K562 (cell line): ENCODE results near the gene MICALL2. TPM values are rescaled to one million over a fixed set of nuclear protein-coding genes. Genes with fewer than 3 reads are reported as not detected.

ENCODE experiments used
- ATAC-seq: fragments of 200-7000 bp; cut with Tn5 transposase; 3 replicates; pipeline ENCODE4 v1.9.1; 2020; ENCODE audit warnings: moderate library complexity
- BruUV-seq: library from RNA; stranded (reverse); fragments of 400-500 nt; replicated peaks from 2 replicates; lab custom pipeline; 2021; lab: Mats Ljungman, UMichigan
- CTCF ChIA-PET: fragments of 300-600 bp; formaldehyde crosslinking; extraction: SDS; loops from one replicate; lab custom pipeline; 2021; ENCODE audit warnings: low intra/inter-chr PET ratio; lab: Yijun Ruan, JAX
- POLR2A ChIA-PET: fragments of 300-600, 350-650 bp; sonication (Branson Sonifier 250); formaldehyde crosslinking; extraction: SDS; loops from one replicate; lab custom pipeline; 2021; ENCODE audit warnings: antibody characterized with exemption, inconsistent platforms; lab: Yijun Ruan, JAX
- DNase-seq, 4 experiments: peaks; one replicate each; pipeline versions ENCODE4 v3.0.0 to v3.0.0-alpha.2; 2011 to 2018; ENCODE audit warnings: low spot score in 3 of 4, mixed read lengths in 3 of 4; ENCODE audit errors: extremely low read depth in 1 of 4
- FAIRE-seq: peaks from 2 replicates; lab custom pipeline; 2011; peaks lifted over from hg19 to GRCh38; lab: Jason Lieb, UNC
- H2AFZ ChIP-seq: 2 replicates; pipeline ENCODE4 v1.6.0; 2011; ENCODE audit warnings: low read depth, low read length, control low read depth, inconsistent platforms
- H3K27ac ChIP-seq: fragments of 200-600 bp; 3 replicates; pipeline ENCODE4 v1.8.0; 2011; ENCODE audit warnings: low read depth, mild to moderate bottlenecking, control low read depth, inconsistent platforms, low read length, moderate library complexity, mixed read lengths; ENCODE audit errors: extremely low read depth
- H3K27me3 ChIP-seq, 2 experiments: fragments of 300-600 bp in 1 of 2; 2 replicates in 1 of 2; 3 replicates in 1 of 2; pipeline versions ENCODE4 v1.6.0 to v1.8.0; 2011; ENCODE audit warnings: inconsistent platforms in 2 of 2, low read length in 2 of 2, mild to moderate bottlenecking in 1 of 2, mixed read lengths in 1 of 2, moderate library complexity in 1 of 2; ENCODE audit not compliant: control insufficient read depth in 2 of 2, insufficient read depth in 2 of 2
- H3K36me3 ChIP-seq: fragments of 300-600 bp; 3 replicates; pipeline ENCODE4 v1.8.0; 2011; ENCODE audit warnings: mild to moderate bottlenecking, low read length, inconsistent platforms; ENCODE audit not compliant: control insufficient read depth, insufficient read depth
- H3K4me1 ChIP-seq, 2 experiments: fragments of 200-600 bp in 1 of 2; replicated peaks in 1 of 2; 2 replicates in 1 of 2; 3 replicates in 1 of 2; pipeline versions ENCODE4 v1.5.1 to v1.8.0; 2011; ENCODE audit warnings: inconsistent platforms in 2 of 2, low read length in 2 of 2, mild to moderate bottlenecking in 1 of 2, mixed read lengths in 1 of 2, moderate library complexity in 1 of 2; ENCODE audit not compliant: control insufficient read depth in 2 of 2, insufficient read depth in 2 of 2
- H3K4me2 ChIP-seq: 2 replicates; pipeline ENCODE4 v1.6.1; 2011; ENCODE audit warnings: low read length, control low read depth, inconsistent platforms, mixed read lengths; ENCODE audit not compliant: insufficient read depth
- H3K4me3 ChIP-seq: fragments of 200-600 bp; sonication (generic), shearing (Covaris generic); 2 replicates; pipeline ENCODE4 v1.5.1; 2016; ENCODE audit warnings: control low read depth, inconsistent platforms
- H3K79me2 ChIP-seq: fragments of 200-600 bp; 3 replicates; pipeline ENCODE4 v1.8.0; 2011; ENCODE audit warnings: low read length, inconsistent platforms; ENCODE audit not compliant: control insufficient read depth, insufficient read depth
- H3K9ac ChIP-seq, 2 experiments: 2 replicates each; pipeline versions ENCODE4 v1.6.0 to v1.6.1; 2011; ENCODE audit warnings: low read depth in 2 of 2, low read length in 2 of 2, control low read depth in 1 of 2, inconsistent platforms in 1 of 2, mild to moderate bottlenecking in 1 of 2, mixed read lengths in 1 of 2; ENCODE audit not compliant: insufficient read depth in 1 of 2
- H3K9me1 ChIP-seq: one replicate; pipeline ENCODE4 v1.6.0; 2011; ENCODE audit warnings: inconsistent platforms, mild to moderate bottlenecking, low read length, moderate library complexity; ENCODE audit not compliant: control insufficient read depth, insufficient read depth
- H3K9me3 ChIP-seq: replicated peaks from 2 replicates; pipeline ENCODE4 v1.5.1; 2011; ENCODE audit warnings: low read depth, low read length, inconsistent platforms; ENCODE audit not compliant: control insufficient read depth, insufficient read depth
- H4K20me1 ChIP-seq: replicated peaks from 2 replicates; pipeline ENCODE4 v1.6.1; 2011; ENCODE audit warnings: low read length, inconsistent platforms, mixed read lengths; ENCODE audit not compliant: control insufficient read depth, insufficient read depth
- AFF4 ChIP-seq: sonication (generic); formaldehyde crosslinking; IDR thresholded peaks from 2 replicates; pipeline ENCODE4 v1.8.0; 2023; ENCODE audit warnings: mild to moderate bottlenecking, missing genetic modification reagents
- CXXC5 ChIP-seq: fragments of 250-450 bp; sonication (Bioruptor Pico); IDR thresholded peaks from 2 replicates; pipeline ENCODE4 v1.8.0; 2022; ENCODE audit warnings: inconsistent platforms, mild to moderate bottlenecking, moderate library complexity
- DACH1 ChIP-seq: fragments of 450-650 bp; IDR thresholded peaks from 2 replicates; pipeline ENCODE4 v1.6.1; 2018; ENCODE audit not compliant: partially characterized antibody
- ETV5 ChIP-seq: sonication (generic); formaldehyde crosslinking; IDR thresholded peaks from 2 replicates; pipeline ENCODE4 v1.4.0; 2020; ENCODE audit warnings: low read depth, mild to moderate bottlenecking, missing genetic modification reagents
- FOXK2 ChIP-seq, 2 experiments: fragments of 450-650 bp; IDR thresholded peaks in 1 of 2; conservative IDR thresholded peaks in 1 of 2; 2 replicates each; pipeline ENCODE4 v1.6.1; 2016; ENCODE audit warnings: low read depth in 2 of 2, mild to moderate bottlenecking in 1 of 2
- POLR2G ChIP-seq: fragments of 200-400 bp; formaldehyde crosslinking; IDR thresholded peaks from 2 replicates; pipeline ENCODE4 v1.6.1; 2017; ENCODE audit warnings: low read depth, mild to moderate bottlenecking, antibody characterized with exemption, low read length, moderate library complexity
- RBFOX2 ChIP-seq: fragments of 200-400 bp; formaldehyde crosslinking; IDR thresholded peaks from 2 replicates; pipeline ENCODE4 v1.6.1; 2017; ENCODE audit warnings: low read depth, mild to moderate bottlenecking, low read length, moderate library complexity
- SLC30A9 ChIP-seq: fragments of 250-450 bp; sonication (Bioruptor Pico); IDR thresholded peaks from 2 replicates; pipeline ENCODE4 v1.8.0; 2022; ENCODE audit warnings: mild to moderate bottlenecking, moderate library complexity
- ZBTB33 ChIP-seq: sonication (generic); formaldehyde crosslinking; IDR thresholded peaks from 2 replicates; pipeline ENCODE4 v1.8.1; 2023; ENCODE audit warnings: mild to moderate bottlenecking, missing genetic modification reagents
- ZNF224 ChIP-seq: sonication (generic); formaldehyde crosslinking; IDR thresholded peaks from 2 replicates; pipeline ENCODE4 v1.8.0; 2022; ENCODE audit warnings: mild to moderate bottlenecking, missing genetic modification reagents
- ZNF507 ChIP-seq: conservative IDR thresholded peaks from 2 replicates; pipeline ENCODE4 v1.6.1; 2017; ENCODE audit warnings: missing genetic modification characterization, missing compliant biosample characterization
- WGBS: fragments of 100-300 bp; shearing (Covaris generic); methylation state at CpG from one replicate; pipeline ENCODE4 v1.1.6; 2016; ENCODE audit warnings: low coverage, mixed read lengths; ENCODE audit not compliant: insufficient coverage; ENCODE audit errors: missing lambda C conversion rate; 5-methylcytosine and 5-hydroxymethylcytosine counted together
- in situ Hi-C: fragments of 300-500 bp; cut with MboI; formaldehyde crosslinking; loops from 4 replicates; pipeline ENCODE4 v1.15.0; 2018; ENCODE audit warnings: inconsistent platforms, mixed read lengths
- intact Hi-C: fragments of 100-400 bp; cut with micrococcal nuclease; formaldehyde crosslinking; loops from 2 replicates; pipeline ENCODE4 v1.14.2; 2022
- polyA plus RNA-seq, 8 experiments: library from polyadenylated mRNA; depleted of rRNA in 4 of 8; stranded (reverse) in 5 of 8; unstranded in 3 of 8; fragments of >200 nt; fragmentation: Nextera tagmentation in 2 of 8; fragmentation: Illumina TruSeq in 1 of 8; extraction: Ambion mirVana in 2 of 8; extraction: Trizol in 1 of 8; gene quantifications; 2 replicates each; pipeline versions ENCODE4 v1.2.1 to v1.2.3, GENCODE V29; 2011 to 2014; ENCODE audit warnings: inconsistent platforms in 1 of 8, missing spikeins in 1 of 8
- total RNA-seq, 7 experiments: library from RNA; depleted of rRNA in 6 of 7; stranded (reverse); fragments of >200 nt in 6 of 7; fragmentation: Illumina TruSeq in 2 of 7; extraction: Trizol in 2 of 7; gene quantifications; 2 replicates each; pipeline versions ENCODE4 v1.2.1 to v1.2.3, GENCODE V29; 2011 to 2021; ENCODE audit warnings: low replicate concordance in 1 of 7
- TF ChIP-seq, protein P1 (sequence below): fragments of 450-650 bp; formaldehyde crosslinking; IDR thresholded peaks from 2 replicates; pipeline ENCODE4 v1.4.0; 2022; ENCODE audit warnings: missing genetic modification characterization
- TF ChIP-seq, protein P2 (sequence below): sonication (generic); formaldehyde crosslinking; IDR thresholded peaks from 2 replicates; pipeline ENCODE4 v1.8.1; 2022; ENCODE audit warnings: missing genetic modification reagents

Gene MICALL2
- total and polyA plus RNA-seq, 9 of the 15 experiments (the other 6 are each of a cell fraction or from before 2014, with no cell fraction given): 1.8 to 103 (median 17.0) TPM

GRCh38 chr7:1454542-1454941 is 4.7 kb downstream of the MICALL2 start:
- Histone ChIP-seq H3K27me3 (no peaks in the 10 kb centered on the region), H2AFZ (no peak overlapping the region), H3K27ac (no peak overlapping the region; the same call in 2 of the 3 replicates), H3K4me2 (no peak overlapping the region), H3K4me3 (no peak overlapping the region), H3K36me3 (peaks cover 55% of the 10 kb centered on the region; the same call in 1 of the 3 replicates), H3K9me1 (no peaks in the 10 kb centered on the region), H3K9ac (peak overlapping the region in 1 of 2 experiments; percentile 86; a peak in 2 of 4 replicates), H3K79me2 (peaks cover 89% of the 10 kb centered on the region), H4K20me1 (peaks cover 11% of the 10 kb centered on the region; the same call in 1 of the 2 replicates), H3K9me3 (no peaks in the 10 kb centered on the region), H3K4me1 (peaks cover 14 to 94% of the 10 kb centered on the region in 2 experiments; a peak in 4 of 5 replicates)
- DNase-seq (peak in 1 of 4 experiments; percentile 37), ATAC-seq (no peak), FAIRE-seq (no peak)
- no TSS peak for BruUV-seq
- ChIA-PET CTCF (no interaction called here), POLR2A (interaction anchor here (0.8 kb wide), 1 partner anchor 43 kb away, joined by 3 read pairs; no protein-coding TSS in a partner anchor)
- WGBS: 74% methylated on average over 10 of the region's 14 CpGs
- in situ Hi-C loops: no loop called here
- intact Hi-C loops: no loop called here
- TF ChIP-seq ZBTB33 (CRISPR knock-in tag) (peak; percentile 92), AFF4 (CRISPR knock-in tag) (no peak), CXXC5 (CRISPR knock-in tag) (no peak), RBFOX2 (peak; percentile 29; the same call in 1 of the 2 replicates), FOXK2 (conservative IDR thresholded peaks at IDR 0.05 in 1 of 2, IDR thresholded peaks at IDR 0.05 in 1 of 2; ENCODE audit: low read depth in 2 of 2) (no peak), SLC30A9 (CRISPR knock-in tag) (no peak), POLR2G (no peak), ZNF224 (no peak), ZNF507 (tag) (no peak), ETV5 (no peak), DACH1 (no peak)
- TF ChIP-seq, protein P1, sequence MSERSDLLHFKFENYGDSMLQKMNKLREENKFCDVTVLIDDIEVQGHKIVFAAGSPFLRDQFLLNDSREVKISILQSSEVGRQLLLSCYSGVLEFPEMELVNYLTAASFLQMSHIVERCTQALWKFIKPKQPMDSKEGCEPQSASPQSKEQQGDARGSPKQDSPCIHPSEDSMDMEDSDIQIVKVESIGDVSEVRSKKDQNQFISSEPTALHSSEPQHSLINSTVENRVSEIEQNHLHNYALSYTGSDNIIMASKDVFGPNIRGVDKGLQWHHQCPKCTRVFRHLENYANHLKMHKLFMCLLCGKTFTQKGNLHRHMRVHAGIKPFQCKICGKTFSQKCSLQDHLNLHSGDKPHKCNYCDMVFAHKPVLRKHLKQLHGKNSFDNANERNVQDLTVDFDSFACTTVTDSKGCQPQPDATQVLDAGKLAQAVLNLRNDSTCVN: no peak
- TF ChIP-seq, protein P2, sequence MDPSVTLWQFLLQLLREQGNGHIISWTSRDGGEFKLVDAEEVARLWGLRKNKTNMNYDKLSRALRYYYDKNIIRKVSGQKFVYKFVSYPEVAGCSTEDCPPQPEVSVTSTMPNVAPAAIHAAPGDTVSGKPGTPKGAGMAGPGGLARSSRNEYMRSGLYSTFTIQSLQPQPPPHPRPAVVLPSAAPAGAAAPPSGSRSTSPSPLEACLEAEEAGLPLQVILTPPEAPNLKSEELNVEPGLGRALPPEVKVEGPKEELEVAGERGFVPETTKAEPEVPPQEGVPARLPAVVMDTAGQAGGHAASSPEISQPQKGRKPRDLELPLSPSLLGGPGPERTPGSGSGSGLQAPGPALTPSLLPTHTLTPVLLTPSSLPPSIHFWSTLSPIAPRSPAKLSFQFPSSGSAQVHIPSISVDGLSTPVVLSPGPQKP (CRISPR knock-in tag): no peak
